Vagina (tissue), 2 donors: ENCODE results near the gene FMN2. TPM values are rescaled to one million over a fixed set of nuclear protein-coding genes. Genes with fewer than 3 reads are reported as not detected.

Source experiments
- DNase-seq, 2 donors: peaks; one replicate each; pipeline ENCODE4 v3.0.0-alpha.2; 2017; ENCODE audit errors: extremely low spot score in 2 of 2
- H3K27ac ChIP-seq: fragments of 200-600 bp; sonication (generic); one replicate; pipeline ENCODE4 v1.5.1; 2019
- H3K27me3 ChIP-seq: fragments of 200-600 bp; sonication (generic); one replicate; pipeline ENCODE4 v1.5.1; 2019
- H3K36me3 ChIP-seq, 2 donors: fragments of 200-600 bp; sonication (generic); one replicate each; pipeline ENCODE4 v1.5.1; 2017 to 2019
- H3K4me1 ChIP-seq: fragments of 200-600 bp; sonication (generic); one replicate; pipeline ENCODE4 v1.5.1; 2019
- H3K4me3 ChIP-seq, 2 donors: fragments of 200-600 bp; sonication (generic); 1 replicate in 1 of 2; 2 replicates in 1 of 2; pipeline ENCODE4 v1.5.1; 2016 to 2019
- H3K9me3 ChIP-seq: fragments of 200-600 bp; sonication (generic); one replicate; pipeline ENCODE4 v1.5.1; 2019
- CTCF ChIP-seq, 3 experiments: fragments of 450-650 bp in 2 of 3; fragments of 200-600 bp in 1 of 3; sonication (generic) in 1 of 3; IDR thresholded peaks; one replicate each; pipeline ENCODE4 v1.5.1; 2017 to 2019; ENCODE audit warnings: antibody characterized with exemption in 3 of 3, mild to moderate bottlenecking in 2 of 3, moderate library complexity in 2 of 3
- POLR2A ChIP-seq, 2 donors: fragments of 450-650 bp; IDR thresholded peaks; one replicate each; pipeline ENCODE4 v1.6.1; 2017; ENCODE audit warnings: antibody characterized with exemption in 2 of 2, mild to moderate bottlenecking in 2 of 2, moderate library complexity in 2 of 2
- POLR2AphosphoS5 ChIP-seq, 2 donors: sonication (generic); formaldehyde crosslinking; IDR thresholded peaks; one replicate each; pipeline ENCODE4 v1.9.0; 2017; ENCODE audit warnings: antibody characterized with exemption in 2 of 2, mild to moderate bottlenecking in 2 of 2, low read depth in 1 of 2; ENCODE audit not compliant: insufficient read depth in 1 of 2
- intact Hi-C: fragments of 100-400 bp; cut with DNase I; formaldehyde crosslinking; loops from one replicate; pipeline ENCODE4 v1.15.1; 2023
- total RNA-seq: library from RNA; depleted of rRNA; stranded (reverse); fragments of >200 nt; gene quantifications from one replicate; pipeline ENCODE4 v1.2.3, GENCODE V29; 2016

The FMN2 gene
- total RNA-seq, 1 donor from 2014 or later = not detected

- no peaks in the 10 kb centered on the region for H3K9me3 ChIP-seq
- intact Hi-C loops = no loop called here
These were observed 35.7 kb upstream of the FMN2 start for GRCh38 chr1:240055936-240056335.

GRCh38 chr1:240056350-240056749 lies 35.3 kb upstream of the FMN2 start:
- intact Hi-C loops = no loop called here
- H3K4me3 ChIP-seq = no peak overlapping the region
- DNase-seq = no peak

More at GRCh38 chr1:240055936-240056335, 35.7 kb upstream of the FMN2 start:
- TF ChIP-seq POLR2A (IDR thresholded peaks at IDR 0.05) (no peak), POLR2AphosphoS5 (IDR thresholded peaks at IDR 0.05; ENCODE audit: insufficient read depth in 1 of 2, low read depth in 1 of 2) (no peak), CTCF (IDR thresholded peaks at IDR 0.05) (no peak)
- DNase-seq = no peak
- no peak overlapping the region for H3K27ac ChIP-seq
- H3K36me3 ChIP-seq = no peaks in the 10 kb centered on the region
- no peak overlapping the region for H3K4me3 ChIP-seq
- no peaks in the 10 kb centered on the region for H3K27me3 ChIP-seq
- no peaks in the 10 kb centered on the region for H3K4me1 ChIP-seq

GRCh38 chr1:240058049-240058448 lies 33.6 kb upstream of the FMN2 start:
- no peaks in the 10 kb centered on the region for H3K4me1 ChIP-seq
- intact Hi-C loops = no loop called here
- H3K9me3 ChIP-seq = no peaks in the 10 kb centered on the region
- no peak overlapping the region for H3K27ac ChIP-seq
- DNase-seq = no peak
- TF ChIP-seq POLR2A (IDR thresholded peaks at IDR 0.05) (no peak), POLR2AphosphoS5 (IDR thresholded peaks at IDR 0.05; ENCODE audit: insufficient read depth in 1 of 2, low read depth in 1 of 2) (no peak), CTCF (IDR thresholded peaks at IDR 0.05) (no peak)
- H3K4me3 ChIP-seq = no peak overlapping the region
- no peaks in the 10 kb centered on the region for H3K36me3 ChIP-seq
- H3K27me3 ChIP-seq = no peaks in the 10 kb centered on the region

More at GRCh38 chr1:240056350-240056749, 35.3 kb upstream of the FMN2 start:
- TF ChIP-seq CTCF (IDR thresholded peaks at IDR 0.05) (no peak), POLR2AphosphoS5 (IDR thresholded peaks at IDR 0.05; ENCODE audit: insufficient read depth in 1 of 2, low read depth in 1 of 2) (no peak), POLR2A (IDR thresholded peaks at IDR 0.05) (no peak)
- Histone ChIP-seq H3K27me3 (no peaks in the 10 kb centered on the region), H3K9me3 (no peaks in the 10 kb centered on the region), H3K4me1 (no peaks in the 10 kb centered on the region), H3K27ac (no peak overlapping the region), H3K36me3 (no peaks in the 10 kb centered on the region)

- no peaks in the 10 kb centered on the region for H3K4me1 ChIP-seq
These were observed 22.7 kb upstream of the FMN2 start for GRCh38 chr1:240068961-240069360.

More at GRCh38 chr1:240068961-240069360, 22.7 kb upstream of the FMN2 start:
- no peak for TF ChIP-seq CTCF (IDR thresholded peaks at IDR 0.05)
- no peak for TF ChIP-seq POLR2A (IDR thresholded peaks at IDR 0.05)
- no peak for TF ChIP-seq POLR2AphosphoS5 (IDR thresholded peaks at IDR 0.05; ENCODE audit: insufficient read depth in 1 of 2, low read depth in 1 of 2)
- DNase-seq = no peak
- intact Hi-C loops = no loop called here
- Histone ChIP-seq H3K36me3 (no peaks in the 10 kb centered on the region), H3K4me3 (no peak overlapping the region), H3K27me3 (no peaks in the 10 kb centered on the region), H3K9me3 (no peaks in the 10 kb centered on the region), H3K27ac (no peak overlapping the region)
